Mesodermal cell (in vitro differentiated cells): ENCODE data around the gene PCGF3.
"Not testable (repeated sequence)": the region's sequence is repeated elsewhere in the genome, so short reads cannot be mapped to it uniquely, and the experiment has no call there.

Source experiments
- H3K27ac ChIP-seq: 2 replicates; pipeline ENCODE4 v1.7.0; 2013; ENCODE audit warnings: mild to moderate bottlenecking, low read depth, low read length, moderate library complexity; ENCODE audit not compliant: severe bottlenecking
- H3K36me3 ChIP-seq: 2 replicates; pipeline ENCODE4 v1.7.1; 2013; ENCODE audit warnings: mild to moderate bottlenecking, low read length, moderate library complexity; ENCODE audit not compliant: control insufficient read depth, insufficient read depth
- H3K4me1 ChIP-seq: one replicate; pipeline ENCODE4 v1.7.1; 2013; ENCODE audit warnings: mild to moderate bottlenecking, low read length; ENCODE audit not compliant: insufficient read depth, control insufficient read depth, poor library complexity, severe bottlenecking
- H3K4me3 ChIP-seq: 2 replicates; pipeline ENCODE4 v1.7.0; 2013; ENCODE audit warnings: low read length, control low read depth, mild to moderate bottlenecking; ENCODE audit not compliant: insufficient read depth, poor library complexity, severe bottlenecking; ENCODE audit errors: extremely low read depth
- H3K9me3 ChIP-seq: 2 replicates; pipeline ENCODE4 v1.7.1; 2013; ENCODE audit warnings: mild to moderate bottlenecking, low read length, moderate library complexity; ENCODE audit not compliant: control insufficient read depth
- WGBS, 2 experiments: methylation state at CpG; one replicate each; pipeline ENCODE4 v1.1.5; 2013; ENCODE audit warnings: missing lambda C conversion rate in 2 of 2; ENCODE audit not compliant: insufficient coverage in 2 of 2; 5-methylcytosine and 5-hydroxymethylcytosine counted together

Gene PCGF3

DNA sequence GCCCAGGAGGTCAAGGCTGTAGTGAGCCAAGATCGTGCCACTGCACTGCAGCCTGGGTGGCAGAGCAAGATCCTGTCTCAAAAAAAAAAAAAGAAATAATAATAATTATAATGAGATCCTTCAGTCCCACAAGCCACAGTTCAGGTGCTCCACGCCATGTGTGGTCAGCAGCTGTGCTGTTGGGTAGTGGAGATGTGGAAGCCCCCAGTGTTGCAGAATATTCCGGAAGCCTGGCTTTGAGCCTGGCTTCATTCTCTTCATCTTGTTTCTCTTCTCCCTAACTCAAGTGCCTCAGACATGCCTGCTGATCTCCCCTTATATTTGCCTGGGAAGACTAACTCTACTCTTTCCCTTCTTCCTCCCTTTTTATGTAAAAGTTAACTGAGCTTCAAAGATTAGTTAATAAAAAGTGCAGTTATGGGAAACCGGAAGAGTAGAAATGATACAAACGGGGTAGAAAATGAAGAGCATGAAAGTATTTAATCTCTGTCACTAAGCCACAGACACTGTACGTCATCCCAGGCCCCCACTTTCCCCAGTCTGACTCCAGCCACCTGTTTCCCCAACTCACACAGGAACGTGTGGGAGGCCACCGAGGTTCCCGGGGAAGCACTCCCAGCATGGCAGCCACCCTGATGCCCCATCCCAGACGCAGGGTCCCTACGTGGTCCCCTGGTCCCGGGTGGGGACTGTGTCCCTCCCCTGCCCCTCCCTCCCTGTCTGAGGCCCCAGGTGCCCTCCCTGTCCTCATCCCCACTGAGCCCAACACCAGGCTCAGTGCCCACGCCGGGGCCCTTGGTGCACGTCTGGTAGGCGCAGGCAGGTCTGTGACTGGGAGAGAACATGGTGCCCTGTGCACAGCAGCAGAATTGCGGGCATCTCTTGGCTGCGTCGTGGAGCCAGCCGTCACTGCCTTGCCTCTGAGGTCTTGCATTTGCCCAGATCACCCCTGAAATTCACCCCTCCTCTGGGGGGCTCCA is 24.0 kb downstream of the PCGF3 start:
- Histone ChIP-seq H3K4me3 (no peak overlapping the region), H3K9me3 (no peaks in the 10 kb centered on the region), H3K4me1 (peaks cover 4% of the 10 kb centered on the region), H3K27ac (no peak overlapping the region), H3K36me3 (peaks cover 71% of the 10 kb centered on the region)
- 96 to 97% methylated on average over 15 to 16 of the region's 20 CpGs for WGBS, 2 experiments

DNA sequence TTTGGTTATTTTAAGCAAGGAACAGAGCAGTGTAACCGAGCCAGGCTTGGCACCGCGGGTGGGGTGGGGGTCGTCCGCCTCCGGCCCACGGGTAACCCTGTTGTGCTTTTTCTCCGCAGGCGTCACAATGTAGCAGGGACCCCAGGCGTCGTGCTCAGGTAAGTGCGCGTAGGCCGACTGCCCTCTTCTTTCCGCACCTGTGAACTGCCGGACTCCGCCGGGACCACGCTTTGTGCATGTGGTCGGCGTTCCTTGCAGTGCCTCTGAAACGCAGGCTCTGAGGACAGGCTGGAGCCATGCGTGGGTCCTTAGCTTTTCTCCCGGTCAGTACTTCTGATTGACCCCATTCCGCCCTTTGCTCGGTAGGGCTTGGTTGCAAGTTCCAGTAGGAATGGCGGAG is 24.9 kb downstream of the PCGF3 start:
- H3K4me1 ChIP-seq = peaks cover 4% of the 10 kb centered on the region
- no peaks in the 10 kb centered on the region for H3K9me3 ChIP-seq
- H3K36me3 ChIP-seq = peaks cover 80% of the 10 kb centered on the region
- 94 to 97% methylated on average over 26 to 27 of the region's 27 CpGs for WGBS, 2 experiments
- H3K27ac ChIP-seq = no peak overlapping the region
- H3K4me3 ChIP-seq = no peak overlapping the region

- H3K9me3 ChIP-seq, H3K4me3 ChIP-seq, H3K27ac ChIP-seq, H3K4me1 ChIP-seq: not testable (repeated sequence)
- H3K36me3 ChIP-seq = peaks cover 87% of the 10 kb centered on the region
- 93 to 95% methylated on average over 36 to 40 of the region's 68 CpGs for WGBS, 2 experiments
Observed at GRCh38 chr4:730946-731904, 25.6 kb downstream of the PCGF3 start.

GRCh38 chr4:731954-732353 is 26.3 kb downstream of the PCGF3 start:
- H3K9me3 ChIP-seq, H3K27ac ChIP-seq, H3K4me3 ChIP-seq, H3K4me1 ChIP-seq: not testable (repeated sequence)
- WGBS, 2 experiments = 80% methylated on average over 1 of the region's 27 CpGs; no CpG with 5 or more reads in 1 of the 2 experiments
- H3K36me3 ChIP-seq = peaks cover 87% of the 10 kb centered on the region

DNA sequence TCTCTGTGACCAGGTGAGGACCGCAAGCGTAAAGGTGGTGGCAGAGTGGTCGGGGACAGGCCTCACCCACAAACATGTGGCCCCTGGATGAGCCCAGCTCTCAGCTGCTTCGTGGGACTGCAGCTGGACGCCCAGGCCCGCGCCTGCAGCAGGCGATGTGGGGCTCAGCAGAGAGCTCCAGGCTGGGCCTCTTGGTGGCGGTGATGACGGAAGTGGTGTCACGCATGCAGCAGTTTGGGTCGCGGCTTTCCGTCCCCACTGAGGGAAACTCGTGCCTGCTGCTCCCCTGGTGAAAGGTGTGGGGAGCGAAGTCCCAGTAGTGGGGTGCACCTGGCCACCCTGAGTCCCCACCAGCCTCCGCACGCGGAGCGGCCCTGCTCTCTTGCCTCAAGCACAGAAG is 26.9 kb downstream of the PCGF3 start:
- no peaks in the 10 kb centered on the region for H3K4me1 ChIP-seq
- no peak overlapping the region for H3K27ac ChIP-seq
- no peak overlapping the region for H3K4me3 ChIP-seq
- H3K36me3 ChIP-seq = peaks cover 89% of the 10 kb centered on the region
- H3K9me3 ChIP-seq = no peaks in the 10 kb centered on the region
- 94 to 95% methylated on average over 19 to 20 of the region's 20 CpGs for WGBS, 2 experiments

GRCh38 chr4:732911-733630 is 27.4 kb downstream of the PCGF3 start:
- Histone ChIP-seq H3K4me1 (no peaks in the 10 kb centered on the region), H3K27ac (no peak overlapping the region), H3K9me3 (no peaks in the 10 kb centered on the region), H3K36me3 (peaks cover 89% of the 10 kb centered on the region), H3K4me3 (no peak overlapping the region)
- 95 to 97% methylated on average over 21 to 25 of the region's 32 CpGs for WGBS, 2 experiments

- Histone ChIP-seq H3K36me3 (peaks cover 89% of the 10 kb centered on the region), H3K27ac (no peak overlapping the region), H3K4me3 (no peak overlapping the region), H3K9me3 (no peaks in the 10 kb centered on the region), H3K4me1 (no peaks in the 10 kb centered on the region)
- WGBS, 2 experiments = 96 to 99% methylated on average over 18 of the region's 18 CpGs
Observed at GRCh38 chr4:733631-733980, 28.0 kb downstream of the PCGF3 start.

- H3K4me3 ChIP-seq = no peak overlapping the region
- H3K36me3 ChIP-seq = peaks cover 89% of the 10 kb centered on the region
- WGBS, 2 experiments = 94 to 100% methylated on average over 9 of the region's 9 CpGs
- H3K27ac ChIP-seq = no peak overlapping the region
- no peaks in the 10 kb centered on the region for H3K9me3 ChIP-seq
- H3K4me1 ChIP-seq = no peaks in the 10 kb centered on the region
Observed at GRCh38 chr4:734075-734474, 28.4 kb downstream of the PCGF3 start.

DNA sequence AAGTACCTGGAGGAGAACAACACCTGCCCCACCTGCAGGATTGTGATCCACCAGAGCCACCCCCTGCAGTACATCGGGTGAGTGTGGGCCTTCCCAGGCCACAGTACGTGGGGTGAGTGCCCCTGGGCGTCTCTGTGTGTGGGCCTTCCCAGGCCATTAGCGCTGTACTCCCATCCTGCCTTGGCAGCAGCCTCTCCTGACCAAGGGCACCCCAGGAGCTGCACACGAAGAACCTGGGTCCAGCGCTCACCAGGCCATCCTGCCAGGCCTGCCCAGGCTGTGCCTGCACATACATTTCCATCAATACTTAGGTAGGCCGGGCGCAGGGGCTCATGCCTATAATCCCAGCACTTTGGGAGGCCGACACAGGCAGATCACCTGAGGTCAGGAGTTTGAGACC is 29.3 kb downstream of the PCGF3 start:
- H3K9me3 ChIP-seq = no peaks in the 10 kb centered on the region
- 85 to 94% methylated on average over 5 to 9 of the region's 9 CpGs for WGBS, 2 experiments
- H3K4me1 ChIP-seq = no peaks in the 10 kb centered on the region
- H3K27ac ChIP-seq = no peak overlapping the region
- H3K4me3 ChIP-seq = no peak overlapping the region
- peaks cover 89% of the 10 kb centered on the region for H3K36me3 ChIP-seq

GRCh38 chr4:735583-735982 is 30.0 kb downstream of the PCGF3 start:
- Histone ChIP-seq H3K9me3 (no peaks in the 10 kb centered on the region), H3K4me1 (no peaks in the 10 kb centered on the region), H3K27ac (no peak overlapping the region), H3K4me3 (no peak overlapping the region), H3K36me3 (peaks cover 89% of the 10 kb centered on the region)
- 96 to 97% methylated on average over 7 of the region's 8 CpGs for WGBS, 2 experiments
